Natural killer cell (primary cell): ENCODE measurements around the gene PTPRN2. TPM values are rescaled to one million over a fixed set of nuclear protein-coding genes. Genes with fewer than 3 reads are reported as not detected.

Source experiments
- ATAC-seq, 3 donors: fragments of 150-1000 bp in 2 of 3; fragments of 200-7000 bp in 1 of 3; cut with Tn5 transposase; 1 replicate in 1 of 3; 2 replicates in 2 of 3; pipeline ENCODE4 v1.10.0; 2021; ENCODE audit warnings: mild to moderate bottlenecking in 2 of 3, moderate library complexity in 2 of 3
- DNase-seq, 2 donors: peaks; one replicate each; pipeline versions ENCODE4 v3.0.0 to v3.0.0-alpha.2; 2013 to 2021; ENCODE audit warnings: mixed read lengths in 1 of 2
- H3K27ac ChIP-seq: one replicate; pipeline ENCODE4 v1.5.1; 2013; ENCODE audit warnings: mild to moderate bottlenecking, low read length
- H3K27me3 ChIP-seq: one replicate; pipeline ENCODE4 v1.6.1; 2013; ENCODE audit warnings: low read length; ENCODE audit not compliant: control insufficient read depth, insufficient read depth
- H3K36me3 ChIP-seq: one replicate; pipeline ENCODE4 v1.6.1; 2013; ENCODE audit warnings: low read length; ENCODE audit not compliant: control insufficient read depth, insufficient read depth
- H3K4me1 ChIP-seq: one replicate; pipeline ENCODE4 v1.6.1; 2013; ENCODE audit warnings: low read length; ENCODE audit not compliant: control insufficient read depth, insufficient read depth
- H3K4me3 ChIP-seq: one replicate; pipeline ENCODE4 v1.5.1; 2013; ENCODE audit warnings: low read length
- H3K9me3 ChIP-seq: one replicate; pipeline ENCODE4 v1.6.1; 2013; ENCODE audit warnings: low read length; ENCODE audit not compliant: control insufficient read depth, insufficient read depth
- H3K27ac Mint-ChIP-seq, 2 donors: one replicate each; pipeline ENCODE4 v1.8.0; 2022; ENCODE audit warnings: mild to moderate bottlenecking in 2 of 2, mixed read lengths in 2 of 2, moderate library complexity in 1 of 2
- H3K27me3 Mint-ChIP-seq, 2 donors: one replicate each; pipeline ENCODE4 v1.8.0; 2022; ENCODE audit warnings: low read depth in 2 of 2, mixed read lengths in 2 of 2
- H3K36me3 Mint-ChIP-seq: one replicate; pipeline ENCODE4 v1.8.0; 2022; ENCODE audit warnings: mixed read lengths
- H3K4me1 Mint-ChIP-seq, 2 donors: one replicate each; pipeline ENCODE4 v1.8.0; 2022; ENCODE audit warnings: mixed read lengths in 2 of 2
- H3K4me3 Mint-ChIP-seq: one replicate; pipeline ENCODE4 v1.8.0; 2022; ENCODE audit warnings: mild to moderate bottlenecking, moderate library complexity, mixed read lengths
- H3K9me3 Mint-ChIP-seq, 2 donors: one replicate each; pipeline ENCODE4 v1.8.0; 2022; ENCODE audit warnings: mixed read lengths in 2 of 2
- WGBS: methylation state at CpG from one replicate; pipeline ENCODE4 v1.1.7; 2013; ENCODE audit warnings: missing lambda C conversion rate; ENCODE audit not compliant: insufficient coverage; 5-methylcytosine and 5-hydroxymethylcytosine counted together
- intact Hi-C: fragments of 100-400 bp; cut with micrococcal nuclease; formaldehyde crosslinking; loops from one replicate; pipeline ENCODE4 v1.14.2; 2022
- total RNA-seq, 4 donors: library from RNA; stranded (reverse); fragments of 120-200 nt in 1 of 4; gene quantifications; one replicate each; pipeline versions ENCODE4 v1.2.3 to v1.2.4, GENCODE V29; 2013 to 2022
- TF ChIP-seq, protein P1 (sequence below): fragments of 200-600 bp; IDR thresholded peaks from one replicate; pipeline ENCODE4 v1.8.0; 2022; ENCODE audit warnings: antibody characterized with exemption

Gene PTPRN2
- total RNA-seq, 3 donors from 2014 or later (not counting 1 experiment from before 2014, with no cell fraction given) = 1.3 to 2.5 (median 1.9) TPM

DNA sequence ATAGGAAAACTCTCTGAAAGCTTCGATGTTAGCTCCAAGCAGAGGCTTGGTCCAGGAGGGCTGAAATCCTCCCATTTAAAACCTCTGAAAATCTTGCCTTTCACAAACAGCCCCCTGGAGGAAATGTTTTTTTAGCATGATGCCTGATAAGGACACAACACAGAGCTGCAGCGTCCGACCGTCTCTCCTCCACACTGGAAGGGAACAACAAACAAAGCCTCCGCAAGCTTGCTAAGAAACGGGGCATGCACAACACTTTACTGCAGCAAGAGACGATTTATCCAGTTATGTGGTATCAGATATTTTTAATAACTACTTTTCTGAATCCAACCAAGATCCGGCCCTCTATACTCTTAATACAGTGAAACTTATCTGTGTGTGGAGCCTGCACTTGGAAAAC lies 182.3 kb downstream of the PTPRN2 start:
- Histone ChIP-seq H3K27ac (no peak overlapping the region), H3K27me3 (no peaks in the 10 kb centered on the region), H3K4me3 (no peak overlapping the region), H3K4me1 (no peaks in the 10 kb centered on the region), H3K9me3 (no peaks in the 10 kb centered on the region), H3K36me3 (no peaks in the 10 kb centered on the region)
- Mint-ChIP-seq H3K27me3 (peaks cover 0 to 3% of the 10 kb centered on the region in 2 donors), H3K9me3 (no peaks in the 10 kb centered on the region), H3K4me3 (no peak overlapping the region), H3K36me3 (no peaks in the 10 kb centered on the region), H3K27ac (no peak overlapping the region), H3K4me1 (no peaks in the 10 kb centered on the region)
- TF ChIP-seq, protein P1, sequence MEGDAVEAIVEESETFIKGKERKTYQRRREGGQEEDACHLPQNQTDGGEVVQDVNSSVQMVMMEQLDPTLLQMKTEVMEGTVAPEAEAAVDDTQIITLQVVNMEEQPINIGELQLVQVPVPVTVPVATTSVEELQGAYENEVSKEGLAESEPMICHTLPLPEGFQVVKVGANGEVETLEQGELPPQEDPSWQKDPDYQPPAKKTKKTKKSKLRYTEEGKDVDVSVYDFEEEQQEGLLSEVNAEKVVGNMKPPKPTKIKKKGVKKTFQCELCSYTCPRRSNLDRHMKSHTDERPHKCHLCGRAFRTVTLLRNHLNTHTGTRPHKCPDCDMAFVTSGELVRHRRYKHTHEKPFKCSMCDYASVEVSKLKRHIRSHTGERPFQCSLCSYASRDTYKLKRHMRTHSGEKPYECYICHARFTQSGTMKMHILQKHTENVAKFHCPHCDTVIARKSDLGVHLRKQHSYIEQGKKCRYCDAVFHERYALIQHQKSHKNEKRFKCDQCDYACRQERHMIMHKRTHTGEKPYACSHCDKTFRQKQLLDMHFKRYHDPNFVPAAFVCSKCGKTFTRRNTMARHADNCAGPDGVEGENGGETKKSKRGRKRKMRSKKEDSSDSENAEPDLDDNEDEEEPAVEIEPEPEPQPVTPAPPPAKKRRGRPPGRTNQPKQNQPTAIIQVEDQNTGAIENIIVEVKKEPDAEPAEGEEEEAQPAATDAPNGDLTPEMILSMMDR = no peak
- ATAC-seq = no peak
- 85% methylated on average over 8 of the region's 8 CpGs for WGBS
- intact Hi-C loops = no loop called here
- DNase-seq = no peak

DNA sequence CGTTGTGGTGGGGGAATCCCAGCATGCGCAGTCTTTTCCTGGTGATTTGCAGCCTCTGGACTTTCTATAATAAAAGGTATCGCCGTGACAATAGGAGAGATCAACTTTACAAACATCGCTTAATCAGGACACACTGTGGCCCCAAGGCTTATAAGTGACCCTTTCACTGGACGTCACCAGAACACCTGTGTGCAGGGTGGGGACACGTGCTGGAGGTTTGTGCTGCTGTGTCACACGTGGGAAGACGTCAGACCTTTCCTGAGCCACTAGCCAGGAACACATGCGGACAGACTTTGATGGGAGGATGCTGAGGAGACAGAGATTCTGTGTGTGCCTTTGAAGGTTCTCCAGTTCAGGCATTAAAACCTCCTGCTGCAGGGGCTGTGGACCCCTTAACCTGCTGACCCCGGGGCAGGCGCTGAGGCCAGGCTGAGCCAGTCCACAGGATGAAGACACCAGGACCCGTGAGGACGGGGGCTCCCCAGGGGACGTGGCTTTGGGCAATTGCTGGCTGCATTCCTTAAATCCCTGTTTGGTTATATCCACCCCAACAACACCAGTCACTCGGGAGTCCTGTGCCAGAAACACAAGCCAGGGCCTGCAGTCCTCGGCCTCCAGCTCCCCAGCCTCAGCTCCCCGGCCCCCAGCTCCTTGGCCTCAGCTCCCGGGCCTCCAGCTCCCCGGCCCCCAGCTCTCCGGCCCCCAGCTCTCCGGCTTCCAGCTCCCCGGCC lies 183.4 kb downstream of the PTPRN2 start:
- Histone ChIP-seq H3K4me3 (no peak overlapping the region), H3K4me1 (no peaks in the 10 kb centered on the region), H3K9me3 (no peaks in the 10 kb centered on the region), H3K27me3 (no peaks in the 10 kb centered on the region), H3K36me3 (no peaks in the 10 kb centered on the region), H3K27ac (no peak overlapping the region)
- Mint-ChIP-seq H3K27me3 (peaks cover 0 to 3% of the 10 kb centered on the region in 2 donors), H3K36me3 (no peaks in the 10 kb centered on the region), H3K27ac (no peak overlapping the region), H3K4me3 (no peak overlapping the region), H3K4me1 (no peaks in the 10 kb centered on the region), H3K9me3 (no peaks in the 10 kb centered on the region)
- 84% methylated on average over 23 of the region's 23 CpGs for WGBS
- TF ChIP-seq, protein P1 = no peak
- ATAC-seq (no peak), DNase-seq (no peak)
- intact Hi-C loops = no loop called here

DNA sequence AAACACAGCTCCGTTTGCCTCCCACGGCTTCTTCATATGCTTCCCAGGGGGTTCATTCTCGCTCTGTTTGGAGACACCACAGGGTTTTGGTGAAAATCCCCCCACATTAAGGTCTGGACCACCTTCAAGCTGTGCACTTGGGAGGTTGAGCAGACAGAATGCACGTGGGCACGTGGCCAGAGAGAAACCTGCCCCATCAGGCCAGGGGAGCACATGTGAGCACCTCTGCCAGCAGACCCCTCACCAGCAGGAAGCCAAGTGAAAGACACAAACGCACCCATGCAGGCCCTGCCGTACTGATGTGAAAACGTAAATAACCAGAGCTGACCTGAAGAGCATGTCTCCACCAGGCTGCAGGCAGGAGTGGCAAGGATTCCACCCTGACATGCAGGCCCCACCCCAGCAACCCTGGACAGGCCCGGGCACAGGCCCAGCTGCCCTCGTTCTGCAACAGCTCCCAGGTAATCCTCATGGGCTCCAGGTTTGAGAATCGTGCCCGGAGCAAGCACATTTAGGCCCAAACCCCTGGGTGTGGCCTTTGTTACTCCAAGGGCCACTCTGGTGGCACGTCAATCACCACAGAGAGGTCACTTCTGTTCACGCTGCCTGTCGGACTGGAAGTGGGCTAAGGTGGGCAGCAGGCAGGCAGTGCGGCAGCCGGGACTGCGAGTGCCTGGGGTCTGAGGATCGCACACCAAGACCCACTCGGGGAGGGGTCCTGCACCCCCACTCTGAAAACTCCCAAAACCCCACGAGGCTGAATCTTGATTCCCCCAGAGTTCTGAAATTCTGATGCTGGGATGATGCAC lies 184.4 kb downstream of the PTPRN2 start:
- Histone ChIP-seq H3K4me3 (no peak overlapping the region), H3K4me1 (no peaks in the 10 kb centered on the region), H3K36me3 (no peaks in the 10 kb centered on the region), H3K27me3 (no peaks in the 10 kb centered on the region), H3K27ac (no peak overlapping the region), H3K9me3 (no peaks in the 10 kb centered on the region)
- ATAC-seq (no peak), DNase-seq (no peak)
- TF ChIP-seq, protein P1 = no peak
- intact Hi-C loops = no loop called here
- Mint-ChIP-seq H3K36me3 (no peaks in the 10 kb centered on the region), H3K9me3 (peaks cover 5 to 6% of the 10 kb centered on the region in 2 donors), H3K27ac (no peak overlapping the region), H3K4me3 (no peak overlapping the region), H3K4me1 (no peaks in the 10 kb centered on the region), H3K27me3 (peaks cover 0 to 3% of the 10 kb centered on the region in 2 donors)
- WGBS = 85% methylated on average over 21 of the region's 21 CpGs
